ENCODE measurements around the gene MRPL34. TPM values are rescaled to one million over a fixed set of nuclear protein-coding genes. Genes with fewer than 3 reads are reported as not detected.

MRPL34 gene
- total RNA-seq, 4 donors from 2014 or later, result 117 to 211 (median 135) TPM

GRCh38 chr19:17263712-17264640 is 41.7 kb upstream of the MRPL34 start:
- no peak for TF ChIP-seq CTCF (IDR thresholded peaks at IDR 0.05; ENCODE audit: low read depth)

DNA sequence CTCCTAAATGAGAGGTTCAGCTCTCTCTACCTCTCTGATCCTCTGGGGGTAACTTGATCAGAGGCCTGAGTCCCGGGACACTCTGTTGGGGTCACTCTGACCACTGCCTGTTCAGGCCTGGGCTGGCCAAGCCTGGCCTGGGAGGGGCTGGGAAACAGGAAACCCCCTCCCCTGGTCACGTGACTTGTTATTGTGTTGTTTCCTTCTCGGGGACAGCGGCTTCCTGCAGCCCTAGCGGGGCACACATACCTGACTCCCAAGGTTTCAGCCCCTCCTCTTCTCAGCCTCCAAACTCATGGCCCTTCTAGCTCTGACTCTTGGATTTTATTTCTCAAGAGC is 41.1 kb upstream of the MRPL34 start, which contains the start of gene USHBP1:
USHBP1 (minus strand) TSS at position 105 of the 339 bp plus-strand sequence. CDS start 446 bp downstream, outside the sequence.
- TF ChIP-seq CTCF (IDR thresholded peaks at IDR 0.05; ENCODE audit: low read depth), result no peak

- TF ChIP-seq CTCF (IDR thresholded peaks at IDR 0.05; ENCODE audit: low read depth), result no peak
Observed at GRCh38 chr19:17266026-17266425, 39.6 kb upstream of the MRPL34 start.

GRCh38 chr19:17266589-17266974 is 39.1 kb upstream of the MRPL34 start:
- TF ChIP-seq CTCF (IDR thresholded peaks at IDR 0.05; ENCODE audit: low read depth), result no peak

- no peak for TF ChIP-seq CTCF (IDR thresholded peaks at IDR 0.05; ENCODE audit: low read depth)
Observed at GRCh38 chr19:17266975-17267788, 38.5 kb upstream of the MRPL34 start, which contains the start of gene BABAM1. BABAM1 (plus strand) TSS chr19:17267443; CDS start chr19:17268807, 1,364 bp downstream.

DNA sequence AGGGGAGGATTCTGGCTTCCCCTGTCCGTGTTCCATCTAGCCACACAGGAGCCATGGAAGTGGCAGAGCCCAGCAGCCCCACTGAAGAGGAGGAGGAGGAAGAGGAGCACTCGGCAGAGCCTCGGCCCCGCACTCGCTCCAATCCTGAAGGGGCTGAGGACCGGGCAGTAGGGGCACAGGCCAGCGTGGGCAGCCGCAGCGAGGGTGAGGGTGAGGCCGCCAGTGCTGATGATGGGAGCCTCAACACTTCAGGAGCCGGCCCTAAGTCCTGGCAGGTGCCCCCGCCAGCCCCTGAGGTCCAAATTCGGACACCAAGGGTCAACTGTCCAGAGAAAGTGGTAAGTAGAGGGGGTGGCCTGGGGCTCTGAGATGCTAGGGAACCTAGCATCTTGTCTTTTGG is 36.9 kb upstream of the MRPL34 start:
- TF ChIP-seq CTCF (IDR thresholded peaks at IDR 0.05; ENCODE audit: low read depth), result no peak
